HG03439 (cell line): ENCODE measurements around the gene ATP11A.
"Not testable (repeated sequence)": the region's sequence is repeated elsewhere in the genome, so short reads cannot be mapped to it uniquely, and the experiment has no call there.

Experiments used
- ATAC-seq: cut with Tn5 transposase; IDR thresholded peaks from one replicate; pipeline ENCODE4 v1.9.1; 2021; ENCODE audit warnings: mild to moderate bottlenecking, moderate library complexity; ENCODE audit not compliant: unreplicated experiment

Gene ATP11A

GRCh38 chr13:112851107-112852038, 161.5 kb downstream of the ATP11A start:
- ATAC-seq: no peak

GRCh38 chr13:112852392-112852791, 162.6 kb downstream of the ATP11A start:
- ATAC-seq: no peak

GRCh38 chr13:112852808-112853207, 163.0 kb downstream of the ATP11A start:
- no peak for ATAC-seq

GRCh38 chr13:112854321-112854720, 164.5 kb downstream of the ATP11A start:
- ATAC-seq: no peak

- no peak for ATAC-seq
Observed at GRCh38 chr13:112855859-112856258, 166.0 kb downstream of the ATP11A start.

- no peak for ATAC-seq
Observed at GRCh38 chr13:112857914-112858490, 168.2 kb downstream of the ATP11A start.

GRCh38 chr13:112859128-112859816, 169.4 kb downstream of the ATP11A start:
- ATAC-seq: no peak

- no peak for ATAC-seq
Observed at GRCh38 chr13:112859817-112860190, 170.0 kb downstream of the ATP11A start.

GRCh38 chr13:112861876-112862615, 172.2 kb downstream of the ATP11A start:
- ATAC-seq: no peak

- not testable (repeated sequence) for ATAC-seq
Observed at GRCh38 chr13:112863356-112863755, 173.5 kb downstream of the ATP11A start.

GRCh38 chr13:112865478-112865877, 175.6 kb downstream of the ATP11A start:
- not testable (repeated sequence) for ATAC-seq

- ATAC-seq: no peak
Observed at GRCh38 chr13:112867301-112867711, 177.5 kb downstream of the ATP11A start.

GRCh38 chr13:112868308-112868707, 178.5 kb downstream of the ATP11A start:
- ATAC-seq: no peak

GRCh38 chr13:112869202-112870050, 179.6 kb downstream of the ATP11A start:
- no peak for ATAC-seq

GRCh38 chr13:112870051-112870331, 180.2 kb downstream of the ATP11A start:
- no peak for ATAC-seq

GRCh38 chr13:112870737-112871287, 181.0 kb downstream of the ATP11A start:
- ATAC-seq: no peak

- ATAC-seq: no peak
Observed at GRCh38 chr13:112871742-112872141, 181.9 kb downstream of the ATP11A start.

- not testable (repeated sequence) for ATAC-seq
Observed at GRCh38 chr13:112872657-112873631, 183.1 kb downstream of the ATP11A start.
